Astrocyte of the hippocampus (primary cell): Measurements from ENCODE around the gene PPEF1.
"Not testable (repeated sequence)": the region's sequence is repeated elsewhere in the genome, so short reads cannot be mapped to it uniquely, and the experiment has no call there.

Experiments
- DNase-seq: peaks from one replicate; pipeline ENCODE4 v3.0.0; 2011; ENCODE audit warnings: low read depth, low spot score

PPEF1 gene

GRCh38 chrX:18702362-18703195, 4.9 kb upstream of the PPEF1 start:
- DNase-seq = peak; percentile 42

- DNase-seq = no peak
Observed at GRCh38 chrX:18709833-18710232, 2.4 kb downstream of the PPEF1 start.

- no peak for DNase-seq
Observed at GRCh38 chrX:18714910-18715309, 7.5 kb downstream of the PPEF1 start.

GRCh38 chrX:18719852-18720251, 12.4 kb downstream of the PPEF1 start:
- no peak for DNase-seq

GRCh38 chrX:18721683-18722499, 14.4 kb downstream of the PPEF1 start:
- no peak for DNase-seq

- DNase-seq = no peak
Observed at GRCh38 chrX:18722500-18723071, 15.1 kb downstream of the PPEF1 start.

GRCh38 chrX:18725310-18725943, 18.0 kb downstream of the PPEF1 start:
- no peak for DNase-seq

- no peak for DNase-seq
Observed at GRCh38 chrX:18733287-18733686, 25.8 kb downstream of the PPEF1 start.

GRCh38 chrX:18739609-18740008, 32.2 kb downstream of the PPEF1 start:
- DNase-seq = not testable (repeated sequence)

- peak; percentile 36 for DNase-seq
Observed at GRCh38 chrX:18748499-18748898, 41.1 kb downstream of the PPEF1 start.

- DNase-seq = no peak
Observed at GRCh38 chrX:18753631-18754030, 46.2 kb downstream of the PPEF1 start.

- DNase-seq = no peak
Observed at GRCh38 chrX:18755651-18756050, 48.2 kb downstream of the PPEF1 start.

GRCh38 chrX:18757956-18758932, 50.8 kb downstream of the PPEF1 start:
- no peak for DNase-seq

- DNase-seq = no peak
Observed at GRCh38 chrX:18761750-18762149, 54.3 kb downstream of the PPEF1 start.

GRCh38 chrX:18763106-18763505, 55.7 kb downstream of the PPEF1 start:
- DNase-seq = not testable (repeated sequence)

GRCh38 chrX:18769364-18769763, 61.9 kb downstream of the PPEF1 start:
- DNase-seq = no peak

- no peak for DNase-seq
Observed at GRCh38 chrX:18769812-18770573, 62.5 kb downstream of the PPEF1 start.

- no peak for DNase-seq
Observed at GRCh38 chrX:18789916-18790315, 82.5 kb downstream of the PPEF1 start.

- no peak for DNase-seq
Observed at GRCh38 chrX:18792828-18793227, 85.4 kb downstream of the PPEF1 start.

GRCh38 chrX:18793601-18794089, 86.2 kb downstream of the PPEF1 start:
- peak; percentile 30 for DNase-seq
